OCI-LY3 (cell line): ENCODE data around the gene GRIN2A.

Experiments used
- CTCF ChIP-seq: fragments of 200-600, 300-600 bp; sonication (generic); IDR thresholded peaks from 2 replicates; pipeline ENCODE4 v1.5.1; 2014; ENCODE audit warnings: antibody characterized with exemption, low read length, low read depth
- EZH2phosphoT487 ChIP-seq: fragments of 200-600 bp; shearing (Covaris generic); IDR thresholded peaks from 2 replicates; pipeline ENCODE4 v1.6.1; 2018; ENCODE audit warnings: antibody characterized with exemption, mixed run types, low read depth

- TF ChIP-seq CTCF (no peak), EZH2phosphoT487 (no peak)
These were observed 136.9 kb downstream of the GRIN2A start for GRCh38 chr16:10045291-10045775.
